Activated T-cell treated with anti-CD3 and anti-CD28 coated beads, Interleukin-2, amount 50 U/mL, for 1 hour (primary cell): ENCODE data around the gene FFAR3.
"Not testable (repeated sequence)": the region's sequence is repeated elsewhere in the genome, so short reads cannot be mapped to it uniquely, and the experiment has no call there.

Experiments
- DNase-seq: peaks from one replicate; pipeline ENCODE4 v3.0.0-alpha.2; 2020

Gene FFAR3

DNA sequence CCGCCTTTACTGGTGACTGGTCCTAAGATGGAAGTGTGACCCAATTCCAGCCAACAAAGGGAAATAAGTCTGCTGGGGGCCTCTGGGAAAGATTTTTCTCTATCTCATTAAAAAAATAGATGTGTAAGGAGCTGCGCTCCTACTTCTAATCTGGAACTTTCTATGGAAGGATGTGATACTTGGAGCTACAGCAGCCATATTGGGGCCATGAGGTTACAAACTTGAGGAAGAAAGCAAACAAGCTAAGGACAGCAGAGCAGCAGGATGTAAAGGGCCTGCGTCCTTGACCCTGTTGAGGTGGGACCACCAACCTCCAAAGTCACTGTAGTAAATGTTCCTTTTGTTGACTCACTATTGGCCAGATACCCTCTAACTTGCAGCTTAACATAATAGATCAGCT is 20.1 kb downstream of the FFAR3 start:
- DNase-seq = no peak

DNA sequence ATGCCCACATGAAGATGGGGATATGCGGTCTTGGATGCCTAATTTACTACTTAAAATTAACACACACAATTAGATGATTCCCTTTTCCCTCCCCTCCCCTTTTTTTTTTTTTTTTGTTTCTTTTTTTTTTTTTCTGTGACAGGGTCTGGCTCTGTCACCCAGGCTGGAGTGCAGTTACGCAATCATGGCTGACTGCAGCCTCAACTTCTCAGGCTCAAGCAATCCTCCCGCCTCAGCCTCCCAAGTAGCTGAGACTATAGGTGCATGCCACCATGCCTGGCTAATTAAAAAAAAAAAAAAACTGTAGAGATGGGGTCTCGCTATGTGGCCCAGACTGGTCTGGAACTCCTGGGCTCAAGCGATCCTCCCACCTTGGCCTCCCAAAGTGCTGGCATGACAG is 21.3 kb downstream of the FFAR3 start:
- not testable (repeated sequence) for DNase-seq

- no peak for DNase-seq
These were observed 21.7 kb downstream of the FFAR3 start for GRCh38 chr19:35379992-35380391.

GRCh38 chr19:35380450-35381124 is 22.3 kb downstream of the FFAR3 start:
- DNase-seq = no peak

DNA sequence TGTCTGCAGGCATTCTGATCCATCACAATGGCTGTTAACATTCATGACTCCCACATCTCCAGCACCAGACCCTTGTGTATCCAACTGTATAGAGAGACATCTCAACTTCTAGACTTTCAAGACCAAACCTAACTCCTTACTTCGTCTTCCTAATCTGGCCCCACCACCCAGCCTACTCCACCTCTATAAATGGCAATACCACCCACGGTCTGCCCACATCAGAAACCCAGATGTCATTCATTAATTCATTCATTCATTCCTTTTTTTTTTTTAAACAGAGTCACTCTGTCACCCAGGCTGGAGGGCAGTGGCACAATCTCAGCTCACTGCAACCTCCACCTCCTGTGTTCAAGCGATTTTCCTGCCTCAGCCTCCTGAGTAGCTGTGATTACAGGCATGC is 23.1 kb downstream of the FFAR3 start:
- DNase-seq = no peak

GRCh38 chr19:35381926-35382325 is 23.7 kb downstream of the FFAR3 start:
- DNase-seq = no peak

DNA sequence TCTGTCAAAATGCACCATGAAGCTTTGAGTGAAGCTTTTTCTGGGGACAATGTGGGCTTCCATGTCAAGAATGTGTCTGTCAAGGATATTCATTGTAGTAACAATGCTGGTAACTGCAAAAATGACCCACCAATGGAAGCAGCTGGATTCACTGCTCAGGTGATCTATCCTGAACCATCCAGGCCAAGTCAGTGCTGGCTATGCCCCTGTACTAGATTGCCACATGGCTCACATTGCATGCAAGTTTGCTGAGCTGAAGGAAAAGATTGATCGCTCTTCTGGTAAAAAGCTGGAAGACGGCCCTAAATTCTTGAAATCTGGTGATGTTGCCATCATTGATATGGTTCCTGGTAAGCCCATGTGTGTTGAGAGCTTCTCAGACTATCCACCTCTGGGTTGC is 25.3 kb downstream of the FFAR3 start:
- no peak for DNase-seq

DNA sequence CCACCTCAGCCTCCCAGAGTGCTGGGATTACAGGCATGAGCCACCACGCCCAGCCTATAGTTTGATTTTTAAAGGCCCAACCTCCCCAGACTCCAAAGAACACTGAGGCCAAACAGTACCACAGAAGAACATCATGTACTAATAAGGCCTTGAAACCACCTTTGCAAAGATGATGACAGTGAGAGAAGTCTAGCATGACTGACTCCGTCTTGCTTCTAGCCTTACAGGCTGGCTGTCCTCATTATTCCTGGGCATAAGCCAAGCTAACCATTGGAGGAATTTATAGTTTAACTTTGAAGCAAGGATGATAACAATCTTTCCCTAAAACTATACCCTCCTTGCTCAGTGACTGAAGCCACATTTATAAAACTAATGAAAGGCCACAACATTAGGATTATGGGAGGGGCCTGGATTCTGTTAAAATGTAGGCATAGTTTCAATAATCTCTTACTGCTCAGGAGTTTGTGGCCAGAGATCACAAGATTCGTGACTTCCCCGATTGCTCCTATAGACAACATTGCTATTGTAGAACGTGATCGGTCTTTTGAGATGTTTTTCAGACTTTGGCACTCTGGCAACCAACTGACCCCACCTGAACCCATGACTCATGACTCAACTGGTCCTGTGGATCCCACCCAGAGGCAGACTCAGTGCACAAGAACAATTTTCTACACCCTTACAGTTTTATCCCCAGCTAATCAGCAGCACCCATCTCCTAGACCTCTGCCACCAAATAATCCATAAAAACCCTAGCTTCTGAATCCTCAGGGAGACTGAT is 30.2 kb downstream of the FFAR3 start:
- no peak for DNase-seq

DNA sequence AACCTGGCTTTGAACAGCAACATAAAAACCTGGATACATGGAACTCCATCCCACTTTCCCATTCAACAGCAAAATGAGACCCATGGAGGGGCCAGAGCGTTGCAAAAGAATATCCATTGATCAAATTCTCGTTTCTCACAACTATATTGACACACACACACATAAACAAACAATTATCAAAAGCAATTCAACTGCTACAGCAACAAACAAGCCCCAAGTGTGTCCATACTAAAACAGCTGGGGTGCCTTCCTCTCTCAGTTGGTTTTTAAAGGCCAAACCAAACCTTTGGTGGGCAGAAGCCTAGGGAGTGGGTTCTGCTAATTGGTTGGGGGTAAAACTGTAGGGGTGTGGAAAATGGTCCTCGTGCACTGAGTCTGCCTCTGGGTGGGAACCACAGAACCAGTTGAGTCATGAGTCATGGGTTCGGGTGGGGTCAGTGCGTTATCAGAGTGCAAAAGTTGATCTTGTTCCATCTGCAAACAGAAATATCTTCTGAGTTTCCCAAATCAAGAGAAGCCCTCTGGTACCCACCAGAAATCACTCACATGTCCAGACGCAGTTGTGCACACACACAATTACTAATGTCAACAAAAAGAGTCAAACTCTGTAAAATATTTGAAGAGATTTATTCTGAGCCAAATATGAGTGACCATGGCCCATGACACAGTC is 31.1 kb downstream of the FFAR3 start:
- no peak for DNase-seq

GRCh38 chr19:35392742-35393715 is 34.8 kb downstream of the FFAR3 start:
- no peak for DNase-seq

- DNase-seq = no peak
These were observed 37.3 kb downstream of the FFAR3 start for GRCh38 chr19:35395382-35396199.

DNA sequence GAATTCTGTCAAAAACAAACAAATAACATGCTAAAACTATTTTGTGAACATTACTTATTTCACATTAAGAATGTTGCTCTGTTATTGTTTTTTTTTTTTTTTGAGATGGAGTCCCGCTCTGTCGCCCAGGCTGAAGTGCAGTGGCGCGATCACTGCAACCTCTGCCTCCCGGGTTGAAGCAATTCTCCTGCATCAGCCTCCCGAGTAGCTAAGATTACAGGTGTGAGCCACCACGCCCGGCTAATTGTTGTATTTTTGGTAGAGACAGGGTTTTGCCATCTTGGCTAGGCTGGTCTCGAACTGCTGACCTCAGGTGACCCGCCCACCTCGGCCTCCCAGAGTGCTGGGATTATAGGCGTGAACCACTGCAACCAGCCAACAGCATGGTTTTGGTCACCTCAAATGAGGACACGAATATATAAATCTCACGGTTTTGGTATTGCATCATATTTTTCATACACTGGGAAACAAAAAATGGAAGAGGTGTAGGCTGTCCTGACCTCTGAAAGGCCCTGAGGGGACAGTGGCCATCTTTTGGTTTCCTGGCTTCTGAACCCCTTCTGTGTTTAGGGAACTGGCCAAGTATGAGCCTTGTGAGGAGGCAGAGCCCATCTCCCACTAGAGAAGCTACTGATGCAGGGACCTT is 38.1 kb downstream of the FFAR3 start:
- no peak for DNase-seq

DNA sequence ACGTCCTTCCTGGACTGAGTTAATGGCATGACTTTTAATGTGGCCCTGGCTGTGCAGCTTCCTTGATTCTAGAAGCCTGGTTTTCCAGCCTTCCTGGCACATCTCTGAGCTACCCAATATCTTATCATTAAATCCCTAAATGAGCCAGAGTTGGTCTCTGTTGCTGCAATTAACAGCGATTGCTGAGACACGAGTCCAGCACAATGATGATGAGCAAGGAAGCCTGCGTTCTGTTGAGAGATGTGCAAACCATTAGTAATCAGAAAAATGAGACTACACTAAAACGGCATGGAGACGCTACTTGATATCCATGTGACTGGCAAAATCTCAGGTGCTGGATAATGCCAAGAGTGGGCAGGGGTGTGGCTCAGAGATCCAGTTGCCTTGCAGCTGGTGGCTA is 38.8 kb downstream of the FFAR3 start:
- DNase-seq = no peak

DNA sequence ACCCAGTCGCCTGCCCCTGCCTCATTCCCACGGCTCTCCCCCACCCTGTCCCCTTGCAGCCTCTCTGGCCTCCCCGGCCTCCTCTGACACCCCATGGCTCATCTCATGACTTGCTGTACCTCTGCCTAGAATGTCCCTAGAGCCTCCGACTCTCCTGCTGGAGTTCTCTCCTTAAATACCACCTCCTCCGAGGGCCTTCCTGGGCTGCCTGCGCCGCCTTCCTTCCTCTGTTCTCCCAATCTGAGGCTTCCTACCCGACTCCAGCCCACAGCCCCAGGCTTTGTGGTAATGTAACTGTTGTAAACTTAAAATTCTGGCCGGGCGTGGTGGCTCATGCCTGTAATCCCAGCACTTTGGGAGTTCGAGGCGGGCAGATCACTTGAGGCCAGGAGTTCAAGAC is 40.3 kb downstream of the FFAR3 start:
- no peak for DNase-seq

- no peak for DNase-seq
These were observed 41.0 kb downstream of the FFAR3 start for GRCh38 chr19:35399231-35399630.

DNA sequence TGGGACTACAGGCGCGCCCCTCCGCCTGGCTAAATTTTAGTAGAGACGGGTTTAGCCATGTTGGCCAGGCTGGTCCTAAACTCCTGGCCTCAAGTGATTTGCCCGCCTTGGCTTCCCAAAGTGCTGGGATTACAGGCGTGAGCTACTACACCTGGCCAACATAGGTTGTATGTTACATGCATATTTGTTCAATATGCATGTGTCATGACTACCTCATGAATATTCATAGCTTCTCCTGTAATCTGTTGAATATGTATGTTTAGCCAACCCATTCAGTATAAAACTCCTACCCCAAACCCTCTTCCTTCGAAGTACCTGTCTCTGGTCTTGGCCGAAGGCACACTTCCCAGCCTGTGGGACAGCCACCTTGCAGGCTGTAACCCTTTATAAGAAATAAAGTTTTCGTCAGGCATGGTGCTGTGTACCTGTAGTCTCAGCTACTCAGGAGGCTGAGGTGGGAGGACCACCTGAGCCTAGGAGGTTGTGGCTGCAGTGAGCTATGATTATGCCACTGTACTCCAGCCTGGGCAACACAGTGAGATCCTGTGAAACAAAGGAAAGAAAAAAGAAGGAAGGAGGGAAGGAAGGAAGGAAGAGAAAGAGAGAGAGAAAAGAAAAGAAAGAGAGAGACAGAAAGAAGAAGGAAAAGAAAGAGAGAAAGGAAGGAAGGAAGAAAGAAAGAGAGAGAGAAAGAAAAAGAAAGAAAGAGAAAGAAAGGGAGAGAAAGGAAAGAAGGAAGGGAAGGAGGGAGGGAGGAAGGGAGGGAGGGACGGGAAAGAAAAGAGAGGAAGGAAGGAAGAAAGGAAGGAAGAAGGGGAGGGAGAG is 41.9 kb downstream of the FFAR3 start:
- DNase-seq = no peak

- DNase-seq = no peak
These were observed 42.5 kb downstream of the FFAR3 start for GRCh38 chr19:35400773-35401100.

DNA sequence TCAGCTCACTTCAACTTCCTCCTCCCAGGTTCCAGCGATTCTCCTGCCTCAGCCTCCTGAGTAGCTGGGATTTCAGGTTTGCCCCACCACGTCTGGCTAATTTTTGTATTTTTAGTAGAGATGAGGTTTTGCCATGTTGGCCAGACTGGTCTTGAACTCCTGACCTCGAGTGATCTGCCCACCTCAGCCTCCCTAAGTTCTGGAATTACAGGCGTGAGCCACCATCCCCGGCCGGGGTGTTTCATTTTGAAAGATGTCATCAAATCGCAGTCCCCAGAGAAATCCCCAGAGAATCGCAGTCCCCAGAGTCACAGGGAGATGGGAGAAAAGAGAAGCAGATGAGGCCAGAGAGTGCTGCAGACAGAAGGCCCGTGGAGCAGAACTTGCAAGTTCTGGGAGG is 43.2 kb downstream of the FFAR3 start:
- not testable (repeated sequence) for DNase-seq

DNA sequence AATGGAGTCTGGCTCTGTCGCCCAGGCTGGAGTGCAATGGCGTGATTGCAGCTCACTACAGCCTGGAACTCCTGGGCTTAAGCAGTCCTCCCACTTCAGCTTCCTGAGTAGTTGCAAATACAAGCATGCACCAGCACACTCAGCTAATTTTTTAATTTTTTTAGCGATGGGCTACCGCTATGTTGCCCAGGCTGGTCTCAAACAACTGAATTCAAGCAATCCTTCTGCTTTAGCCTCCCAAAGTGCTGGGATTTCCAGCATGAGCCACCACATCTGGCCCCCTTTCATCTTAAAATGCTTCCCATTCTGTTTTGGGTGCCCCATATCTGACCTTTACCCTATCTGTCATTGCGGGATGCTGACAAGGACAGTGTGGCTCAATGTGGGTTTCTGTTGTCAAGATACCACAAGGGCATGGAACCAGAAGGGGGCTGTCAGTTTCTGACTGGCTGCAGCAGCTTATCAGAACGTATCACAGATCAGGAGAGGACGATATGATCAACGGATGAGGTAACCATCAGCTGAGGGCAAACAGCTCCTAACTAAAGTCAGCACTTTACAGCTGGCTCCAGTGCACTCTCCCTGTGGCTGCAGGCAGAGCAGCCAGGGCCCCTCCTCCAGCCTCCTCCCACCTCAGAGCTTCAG is 45.0 kb downstream of the FFAR3 start:
- DNase-seq = no peak
